ENCODE results near the gene CAMSAP2.

Gene CAMSAP2

DNA sequence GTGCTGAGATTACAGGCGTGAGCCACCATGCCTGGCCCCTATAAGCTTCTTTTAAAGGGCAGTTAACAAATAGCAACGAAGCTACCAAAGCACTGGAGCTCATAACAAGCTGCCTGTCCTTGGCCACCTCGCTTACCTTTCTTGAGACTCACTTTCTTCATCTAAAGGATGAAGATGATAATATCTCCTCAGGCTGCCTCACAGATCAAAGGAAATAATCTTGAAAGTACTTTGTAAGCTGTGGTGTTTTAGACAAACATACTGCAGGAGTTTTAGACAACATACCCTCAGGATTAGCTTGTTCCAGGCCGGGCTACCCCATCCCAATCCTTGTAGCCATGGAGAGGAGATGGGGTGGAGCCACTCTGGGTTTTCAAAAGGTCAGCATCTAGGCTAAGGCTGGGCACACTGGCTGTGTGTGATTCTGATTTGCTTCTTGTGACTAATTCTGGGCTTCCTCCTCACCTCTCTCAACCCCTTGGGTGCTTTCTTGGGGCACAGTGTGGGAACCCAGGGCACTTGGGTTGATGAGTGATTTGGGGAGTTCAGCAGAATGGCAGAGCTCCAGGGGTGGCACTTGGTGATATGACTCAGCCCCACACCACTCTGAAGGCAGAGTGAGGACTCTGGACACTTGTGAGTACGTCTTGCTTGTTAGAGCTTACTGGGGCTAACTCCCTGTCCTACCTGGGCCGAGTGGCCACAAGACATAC lies 139.3 kb downstream of the CAMSAP2 start:
- Histone ChIP-seq H3K4me3 (ENCODE audit: insufficient read depth, low read length, poor library complexity, severe bottlenecking) (no peak overlapping the region), H3K9me2 (replicated peaks; ENCODE audit: insufficient read depth, low read length) (no peaks in the 10 kb centered on the region), H2AFZ (ENCODE audit: low read depth, low read length, severe bottlenecking) (no peak overlapping the region), H3K36me3 (ENCODE audit: low read length) (no peaks in the 10 kb centered on the region), H3K4me2 (ENCODE audit: low read depth, low read length, poor library complexity, severe bottlenecking) (no peak overlapping the region), H4K20me1 (ENCODE audit: low read depth, low read length) (no peaks in the 10 kb centered on the region), H3K9me3 (ENCODE audit: insufficient read depth, low read length) (no peaks in the 10 kb centered on the region), H3F3A (ENCODE audit: insufficient read depth) (no peaks in the 10 kb centered on the region), H3K27ac (ENCODE audit: low read depth, low read length) (no peak overlapping the region), H3K27me3 (ENCODE audit: low read length) (no peaks in the 10 kb centered on the region), H3K9ac (ENCODE audit: low read length) (no peak overlapping the region), H3K79me2 (ENCODE audit: insufficient read depth, low read length) (no peaks in the 10 kb centered on the region)
- TF ChIP-seq EZH2phosphoT487 (conservative IDR thresholded peaks at IDR 0.05; ENCODE audit: low read length) = no peak
- TF ChIP-seq, protein P1, sequence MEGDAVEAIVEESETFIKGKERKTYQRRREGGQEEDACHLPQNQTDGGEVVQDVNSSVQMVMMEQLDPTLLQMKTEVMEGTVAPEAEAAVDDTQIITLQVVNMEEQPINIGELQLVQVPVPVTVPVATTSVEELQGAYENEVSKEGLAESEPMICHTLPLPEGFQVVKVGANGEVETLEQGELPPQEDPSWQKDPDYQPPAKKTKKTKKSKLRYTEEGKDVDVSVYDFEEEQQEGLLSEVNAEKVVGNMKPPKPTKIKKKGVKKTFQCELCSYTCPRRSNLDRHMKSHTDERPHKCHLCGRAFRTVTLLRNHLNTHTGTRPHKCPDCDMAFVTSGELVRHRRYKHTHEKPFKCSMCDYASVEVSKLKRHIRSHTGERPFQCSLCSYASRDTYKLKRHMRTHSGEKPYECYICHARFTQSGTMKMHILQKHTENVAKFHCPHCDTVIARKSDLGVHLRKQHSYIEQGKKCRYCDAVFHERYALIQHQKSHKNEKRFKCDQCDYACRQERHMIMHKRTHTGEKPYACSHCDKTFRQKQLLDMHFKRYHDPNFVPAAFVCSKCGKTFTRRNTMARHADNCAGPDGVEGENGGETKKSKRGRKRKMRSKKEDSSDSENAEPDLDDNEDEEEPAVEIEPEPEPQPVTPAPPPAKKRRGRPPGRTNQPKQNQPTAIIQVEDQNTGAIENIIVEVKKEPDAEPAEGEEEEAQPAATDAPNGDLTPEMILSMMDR (IDR thresholded peaks at IDR 0.05; ENCODE audit: insufficient read depth, low read length, poor library complexity, severe bottlenecking) = no peak

DNA sequence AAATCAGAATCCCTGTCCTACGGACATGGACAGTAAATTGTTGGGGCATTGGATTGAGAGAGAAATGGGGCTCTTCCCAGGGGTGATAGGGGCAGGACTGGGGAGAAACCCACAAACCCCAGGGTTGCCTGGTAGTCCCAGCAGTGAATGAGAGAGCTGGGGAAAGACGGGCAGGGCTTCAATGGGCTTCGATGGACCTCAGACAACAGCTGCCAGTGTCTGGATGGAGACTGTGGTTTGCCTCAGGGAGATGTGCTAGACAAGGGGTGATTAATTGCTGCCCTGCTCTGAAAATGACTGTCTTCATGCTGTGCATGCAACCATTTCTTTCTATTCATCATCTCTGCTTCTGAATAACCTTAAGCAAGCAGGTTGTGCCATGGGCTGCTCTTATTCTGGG lies 141.5 kb downstream of the CAMSAP2 start:
- H3K36me3 ChIP-seq (ENCODE audit: low read length) = no peaks in the 10 kb centered on the region
- H3F3A ChIP-seq (ENCODE audit: insufficient read depth) = no peaks in the 10 kb centered on the region
- H3K4me3 ChIP-seq (ENCODE audit: insufficient read depth, low read length, poor library complexity, severe bottlenecking) = no peak overlapping the region
- no peak overlapping the region for H3K4me2 ChIP-seq (ENCODE audit: low read depth, low read length, poor library complexity, severe bottlenecking)
- no peak overlapping the region for H2AFZ ChIP-seq (ENCODE audit: low read depth, low read length, severe bottlenecking)
- no peaks in the 10 kb centered on the region for H3K9me2 ChIP-seq (replicated peaks; ENCODE audit: insufficient read depth, low read length)
- TF ChIP-seq, protein P1 (IDR thresholded peaks at IDR 0.05; ENCODE audit: insufficient read depth, low read length, poor library complexity, severe bottlenecking) = no peak
- no peak for TF ChIP-seq EZH2phosphoT487 (conservative IDR thresholded peaks at IDR 0.05; ENCODE audit: low read length)
- no peaks in the 10 kb centered on the region for H3K79me2 ChIP-seq (ENCODE audit: insufficient read depth, low read length)
- H3K9ac ChIP-seq (ENCODE audit: low read length) = no peak overlapping the region
- no peaks in the 10 kb centered on the region for H3K9me3 ChIP-seq (ENCODE audit: insufficient read depth, low read length)
- no peaks in the 10 kb centered on the region for H4K20me1 ChIP-seq (ENCODE audit: low read depth, low read length)
- no peaks in the 10 kb centered on the region for H3K27me3 ChIP-seq (ENCODE audit: low read length)
- no peak overlapping the region for H3K27ac ChIP-seq (ENCODE audit: low read depth, low read length)

DNA sequence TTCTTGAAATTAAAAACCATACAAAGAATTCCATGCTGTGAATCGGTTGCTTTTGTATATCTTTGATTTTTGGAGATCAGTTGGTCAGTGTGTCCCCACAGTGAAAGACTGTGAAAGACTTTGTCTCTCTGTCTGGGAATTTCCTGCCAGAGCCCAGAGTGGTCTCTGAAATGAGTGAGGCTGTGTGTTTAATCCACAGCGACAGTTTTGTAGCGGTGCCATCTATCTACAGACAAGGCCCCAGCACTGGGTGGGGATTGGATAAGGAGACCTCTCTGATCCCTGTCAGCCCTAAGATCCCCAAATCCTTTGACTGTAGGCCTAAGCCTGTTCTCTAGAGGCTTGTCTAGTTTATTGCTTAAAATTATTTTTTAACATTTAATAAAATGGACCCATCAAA lies 144.4 kb downstream of the CAMSAP2 start:
- Histone ChIP-seq H3K9ac (ENCODE audit: low read length) (no peak overlapping the region), H3K27me3 (ENCODE audit: low read length) (no peaks in the 10 kb centered on the region), H3K4me2 (ENCODE audit: low read depth, low read length, poor library complexity, severe bottlenecking) (no peak overlapping the region), H3K36me3 (ENCODE audit: low read length) (no peaks in the 10 kb centered on the region), H3K79me2 (ENCODE audit: insufficient read depth, low read length) (no peaks in the 10 kb centered on the region), H4K20me1 (ENCODE audit: low read depth, low read length) (no peaks in the 10 kb centered on the region), H3K9me3 (ENCODE audit: insufficient read depth, low read length) (no peaks in the 10 kb centered on the region), H3F3A (ENCODE audit: insufficient read depth) (no peaks in the 10 kb centered on the region), H3K4me3 (ENCODE audit: insufficient read depth, low read length, poor library complexity, severe bottlenecking) (no peak overlapping the region), H3K27ac (ENCODE audit: low read depth, low read length) (no peak overlapping the region), H2AFZ (ENCODE audit: low read depth, low read length, severe bottlenecking) (no peak overlapping the region), H3K9me2 (replicated peaks; ENCODE audit: insufficient read depth, low read length) (no peaks in the 10 kb centered on the region)
- TF ChIP-seq EZH2phosphoT487 (conservative IDR thresholded peaks at IDR 0.05; ENCODE audit: low read length) = no peak
- TF ChIP-seq, protein P1 (IDR thresholded peaks at IDR 0.05; ENCODE audit: insufficient read depth, low read length, poor library complexity, severe bottlenecking) = no peak

All from SU-DHL-6 (cell line).